GM12865 (cell line): ENCODE measurements around the gene DPF3.

Experiments used
- DNase-seq: peaks from one replicate; pipeline ENCODE4 v3.0.0; 2010; ENCODE audit warnings: low read depth
- H3K4me3 ChIP-seq: 2 replicates; pipeline ENCODE4 v1.5.1; 2011; ENCODE audit warnings: mild to moderate bottlenecking, low read depth, low read length, control low read depth
- TF ChIP-seq, protein P1 (sequence below): IDR thresholded peaks from 2 replicates; pipeline ENCODE4 v1.5.1; 2011; ENCODE audit warnings: low read length, control low read depth, low read depth, inconsistent platforms; ENCODE audit not compliant: insufficient read depth; ENCODE audit errors: missing control alignments

DPF3 gene

DNA sequence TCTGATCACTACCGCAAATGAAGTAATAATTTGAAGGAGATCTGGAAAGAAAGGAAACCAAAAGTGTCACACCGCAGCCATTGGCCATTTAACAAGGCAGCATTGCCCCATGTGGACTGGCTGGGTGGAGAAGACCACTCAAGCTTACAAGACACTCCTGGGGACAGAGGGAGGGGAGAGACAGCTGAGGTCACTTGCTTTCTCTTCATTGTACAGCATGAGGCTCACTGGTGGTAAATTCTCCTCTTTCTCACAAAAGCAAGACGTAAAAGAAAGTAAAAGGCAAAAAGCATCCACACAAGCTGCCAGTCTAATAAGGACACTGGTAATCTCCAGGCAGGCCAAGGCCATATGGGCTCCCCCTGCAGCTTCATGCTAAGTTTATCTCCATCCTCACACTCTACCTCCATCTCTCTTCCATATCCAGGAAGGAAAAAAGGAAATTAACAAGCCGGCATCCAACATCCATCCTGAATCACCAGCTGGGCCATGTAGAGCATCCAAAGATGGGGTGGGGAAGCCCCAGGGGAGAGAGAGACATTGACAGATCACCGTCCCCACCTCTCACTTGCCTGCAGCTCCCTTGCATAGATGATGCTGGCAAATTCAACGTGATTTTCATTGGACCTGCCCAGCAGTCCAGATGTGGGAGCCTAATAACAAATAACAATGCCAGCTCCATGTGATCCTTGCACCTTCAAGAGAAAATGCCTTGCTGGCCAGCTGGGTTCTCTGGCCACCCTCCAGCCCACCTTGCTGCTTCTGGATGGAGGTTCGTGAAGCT is 100.6 kb downstream of the DPF3 start:
- DNase-seq = no peak
- TF ChIP-seq, protein P1, sequence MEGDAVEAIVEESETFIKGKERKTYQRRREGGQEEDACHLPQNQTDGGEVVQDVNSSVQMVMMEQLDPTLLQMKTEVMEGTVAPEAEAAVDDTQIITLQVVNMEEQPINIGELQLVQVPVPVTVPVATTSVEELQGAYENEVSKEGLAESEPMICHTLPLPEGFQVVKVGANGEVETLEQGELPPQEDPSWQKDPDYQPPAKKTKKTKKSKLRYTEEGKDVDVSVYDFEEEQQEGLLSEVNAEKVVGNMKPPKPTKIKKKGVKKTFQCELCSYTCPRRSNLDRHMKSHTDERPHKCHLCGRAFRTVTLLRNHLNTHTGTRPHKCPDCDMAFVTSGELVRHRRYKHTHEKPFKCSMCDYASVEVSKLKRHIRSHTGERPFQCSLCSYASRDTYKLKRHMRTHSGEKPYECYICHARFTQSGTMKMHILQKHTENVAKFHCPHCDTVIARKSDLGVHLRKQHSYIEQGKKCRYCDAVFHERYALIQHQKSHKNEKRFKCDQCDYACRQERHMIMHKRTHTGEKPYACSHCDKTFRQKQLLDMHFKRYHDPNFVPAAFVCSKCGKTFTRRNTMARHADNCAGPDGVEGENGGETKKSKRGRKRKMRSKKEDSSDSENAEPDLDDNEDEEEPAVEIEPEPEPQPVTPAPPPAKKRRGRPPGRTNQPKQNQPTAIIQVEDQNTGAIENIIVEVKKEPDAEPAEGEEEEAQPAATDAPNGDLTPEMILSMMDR = no peak
- H3K4me3 ChIP-seq = no peak overlapping the region

GRCh38 chr14:72792051-72792788 is 101.7 kb downstream of the DPF3 start:
- no peak overlapping the region for H3K4me3 ChIP-seq
- TF ChIP-seq, protein P1 = no peak
- no peak for DNase-seq

GRCh38 chr14:72790887-72791566 is 102.9 kb downstream of the DPF3 start:
- H3K4me3 ChIP-seq = no peak overlapping the region
- peak; percentile 16 for DNase-seq
- TF ChIP-seq, protein P1 = no peak

GRCh38 chr14:72788972-72789728 is 104.8 kb downstream of the DPF3 start:
- DNase-seq = peak; percentile 19
- H3K4me3 ChIP-seq = no peak overlapping the region
- TF ChIP-seq, protein P1 = no peak

GRCh38 chr14:72788255-72788654 is 105.6 kb downstream of the DPF3 start:
- TF ChIP-seq, protein P1 = no peak
- peak; percentile 28 for DNase-seq
- no peak overlapping the region for H3K4me3 ChIP-seq

- H3K4me3 ChIP-seq = no peak overlapping the region
- DNase-seq = no peak
- TF ChIP-seq, protein P1 = no peak
Observed at GRCh38 chr14:72787841-72788240, 106.1 kb downstream of the DPF3 start.
